OCI-LY7 (cell line): Measurements from ENCODE around the gene DNAH8.

Experiments
- CTCF ChIP-seq: fragments of 200-600 bp; sonication (generic); conservative IDR thresholded peaks from 2 replicates; pipeline ENCODE4 v1.5.1; 2014; ENCODE audit warnings: mild to moderate bottlenecking, antibody characterized with exemption, low read length, moderate library complexity, mixed read lengths
- EZH2phosphoT487 ChIP-seq: fragments of 200-600 bp; sonication (generic); IDR thresholded peaks from 2 replicates; pipeline ENCODE4 v1.6.1; 2018; ENCODE audit warnings: low read depth, borderline replicate concordance, mild to moderate bottlenecking, mixed run types, antibody characterized with exemption, low read length, moderate library complexity, mixed read lengths

DNA sequence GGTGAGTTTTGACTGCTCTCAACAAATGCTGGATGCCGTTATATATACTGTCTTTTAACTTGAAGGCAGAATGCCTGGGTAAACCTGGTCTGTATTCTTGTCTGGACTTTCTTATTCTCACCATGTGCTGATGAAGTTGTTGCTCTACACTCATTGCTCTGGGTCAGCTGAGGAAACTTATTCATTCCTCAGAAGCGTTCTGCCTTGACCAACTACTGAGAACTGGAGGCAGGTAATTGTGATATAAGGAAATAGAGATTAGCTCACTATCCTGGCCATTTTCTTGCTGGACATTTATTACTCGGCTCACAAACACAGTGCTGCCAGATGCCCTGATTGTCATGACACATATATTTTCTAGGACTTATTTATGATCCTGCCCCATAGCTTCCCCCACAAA lies 103.6 kb downstream of the DNAH8 start:
- TF ChIP-seq CTCF (no peak), EZH2phosphoT487 (no peak)
